GM19397 (cell line): ENCODE results near the gene SAG.

Experiments
- ATAC-seq: cut with Tn5 transposase; IDR thresholded peaks from one replicate; pipeline ENCODE4 v1.9.1; 2021; ENCODE audit warnings: mild to moderate bottlenecking, moderate library complexity; ENCODE audit not compliant: unreplicated experiment

Gene SAG

GRCh38 chr2:233307565-233307964 is at the start of gene SAG:
Gene SAG (plus strand): TSS chr2:233307816. CDS start chr2:233309190, 1,374 bp downstream.
- no peak for ATAC-seq

- ATAC-seq: no peak
These were observed 49.4 kb upstream of the SAG start for GRCh38 chr2:233258211-233258610.

DNA sequence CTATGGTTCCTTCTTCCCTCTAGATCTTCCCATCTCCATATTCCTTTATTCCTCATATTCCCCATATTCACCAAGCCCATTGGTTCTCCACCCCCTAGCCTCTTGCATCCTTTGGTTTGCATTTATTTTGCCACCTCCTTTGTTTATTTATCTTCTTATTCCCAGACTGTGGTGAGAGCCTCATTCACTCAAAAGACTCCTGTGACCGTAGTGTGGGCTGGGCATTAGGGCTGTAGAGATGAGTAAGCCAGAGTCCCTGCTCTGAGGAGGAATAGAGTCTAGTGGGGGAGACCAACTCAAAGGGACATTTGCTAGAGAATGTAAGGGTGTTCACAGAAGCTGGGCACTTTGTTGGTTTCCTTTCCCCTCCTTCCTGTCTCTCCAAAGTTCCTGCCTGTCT is 47.9 kb upstream of the SAG start:
- ATAC-seq: no peak

DNA sequence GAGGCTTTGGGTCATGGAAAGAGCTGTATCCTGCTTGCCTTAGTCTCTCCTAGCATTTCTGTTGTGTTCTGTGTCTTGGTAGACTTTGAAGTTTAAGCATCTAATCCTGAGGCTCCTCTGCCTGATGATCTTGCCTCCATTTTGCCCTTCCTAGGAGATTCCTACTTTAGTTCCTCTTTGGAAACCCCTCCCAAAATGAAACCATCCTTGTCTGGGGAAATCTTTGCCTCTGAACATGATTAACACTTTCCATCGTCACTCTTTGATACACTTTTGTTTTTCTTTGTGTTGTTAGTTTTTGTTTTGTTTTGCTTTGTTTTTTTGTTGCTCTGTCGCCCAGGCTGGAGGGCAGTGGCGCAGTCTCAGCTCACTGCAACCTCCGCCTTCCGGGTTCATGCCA is 47.0 kb upstream of the SAG start:
- ATAC-seq: no peak

DNA sequence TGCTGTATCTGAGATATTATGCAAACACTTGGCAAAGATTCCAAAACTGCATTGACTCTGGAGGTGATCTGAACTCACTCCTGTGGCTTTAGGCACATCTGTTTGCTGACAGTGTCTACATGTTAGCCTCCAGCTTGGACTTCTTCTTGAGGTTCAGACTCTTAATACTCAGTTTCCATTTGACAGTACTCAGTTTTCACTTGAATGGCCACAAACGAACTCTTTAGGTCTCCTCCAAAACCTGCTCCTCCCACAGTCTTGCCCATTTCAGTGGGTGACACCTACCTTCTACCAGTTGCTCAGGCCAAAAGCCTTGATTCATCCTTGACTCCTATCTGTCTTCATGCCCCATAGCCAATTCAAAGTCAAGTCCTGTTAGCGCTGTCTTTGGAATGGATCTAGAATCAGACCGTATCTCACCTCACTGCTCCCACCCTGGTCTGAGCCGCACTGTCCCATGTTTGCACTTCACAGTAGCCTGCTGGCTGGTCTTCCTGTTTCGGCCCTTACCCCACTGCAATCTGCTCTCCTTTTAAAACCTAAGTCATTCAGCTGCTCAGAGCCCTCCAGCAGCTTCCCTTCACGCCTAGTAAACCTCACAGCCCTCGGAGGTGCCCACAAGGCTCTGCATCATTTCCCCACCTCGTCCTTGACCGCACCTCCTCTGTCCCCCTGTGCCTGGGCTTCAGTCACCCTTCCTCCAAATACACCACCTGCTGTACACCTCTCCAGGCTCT is 45.6 kb upstream of the SAG start:
- ATAC-seq: no peak

DNA sequence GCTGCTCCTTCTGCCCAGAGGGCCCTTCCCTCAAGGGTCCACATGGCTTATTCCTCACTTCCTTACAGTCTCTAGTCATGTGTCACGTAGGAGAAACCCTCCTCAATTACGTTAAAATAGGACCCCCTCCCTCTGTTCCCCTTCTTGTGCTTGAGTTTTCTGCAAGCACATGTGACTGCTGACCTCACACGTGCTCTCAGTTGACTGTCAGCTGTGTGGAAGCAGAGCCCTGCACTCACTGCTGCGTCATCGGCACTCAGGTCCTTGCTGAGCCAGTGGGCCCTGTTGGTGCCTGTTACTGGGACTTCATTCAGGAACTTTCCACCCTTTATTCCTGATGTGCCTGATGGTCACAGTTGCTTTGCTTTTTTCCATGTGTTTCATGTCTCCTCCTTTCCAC is 45.1 kb upstream of the SAG start:
- no peak for ATAC-seq

GRCh38 chr2:233263045-233263570 is 44.5 kb upstream of the SAG start:
- no peak for ATAC-seq

GRCh38 chr2:233264667-233265066 is 42.9 kb upstream of the SAG start:
- no peak for ATAC-seq

- no peak for ATAC-seq
These were observed 41.7 kb upstream of the SAG start for GRCh38 chr2:233265899-233266431.

DNA sequence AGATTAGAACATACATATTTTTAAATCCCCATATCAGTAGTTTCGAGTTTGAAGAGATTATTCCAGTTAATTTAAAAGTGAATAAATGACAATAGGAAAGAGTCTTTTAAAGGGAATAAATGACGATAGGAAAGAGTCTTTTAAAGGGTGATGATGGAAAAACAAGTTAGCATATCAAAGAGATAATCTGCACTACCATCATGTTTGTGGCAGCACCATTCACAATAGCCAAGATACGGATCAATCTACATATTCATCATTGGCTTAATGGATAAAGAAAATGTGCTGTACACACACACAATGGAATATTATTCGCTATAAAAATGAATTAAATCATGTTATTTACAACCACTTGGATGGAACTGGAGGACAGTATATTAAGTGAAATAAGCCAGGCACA is 41.1 kb upstream of the SAG start:
- ATAC-seq: no peak

DNA sequence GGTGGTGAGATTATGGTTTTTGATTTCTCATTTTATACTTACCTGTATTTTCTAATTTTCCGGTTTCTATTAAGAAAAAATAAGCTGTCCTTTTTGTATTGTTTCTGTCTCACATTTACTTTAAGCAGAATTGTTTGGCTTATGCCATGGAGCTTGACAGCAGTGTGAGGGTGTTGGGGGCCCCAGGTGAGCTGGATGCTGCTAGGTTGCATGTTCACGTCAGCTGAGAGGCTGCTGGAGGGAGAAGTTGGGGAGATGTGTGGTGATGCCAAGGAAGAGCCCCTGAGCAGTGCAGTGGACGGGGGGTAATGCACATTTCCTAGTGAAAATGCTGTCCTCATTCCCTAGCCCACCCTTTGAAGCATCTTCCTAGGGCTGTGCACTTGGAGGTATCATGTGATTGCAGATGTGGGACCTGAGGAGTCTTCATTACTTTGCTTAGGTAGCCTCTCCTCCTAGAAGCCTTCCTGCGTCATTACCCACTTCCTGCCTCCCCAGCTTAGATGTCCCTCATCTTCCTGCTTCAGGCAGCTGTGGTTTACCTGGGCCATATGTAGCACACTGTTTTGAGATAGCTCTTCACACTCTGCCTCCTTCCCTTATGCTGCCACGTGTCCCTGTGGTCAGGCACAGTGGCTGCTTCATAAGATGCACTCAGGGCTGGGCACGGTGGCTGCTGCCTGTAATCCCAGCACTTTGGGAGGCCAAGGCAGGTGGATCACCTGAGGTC is 39.9 kb upstream of the SAG start:
- ATAC-seq: peak; percentile 83

GRCh38 chr2:233270366-233270765 is 37.2 kb upstream of the SAG start:
- ATAC-seq: no peak

DNA sequence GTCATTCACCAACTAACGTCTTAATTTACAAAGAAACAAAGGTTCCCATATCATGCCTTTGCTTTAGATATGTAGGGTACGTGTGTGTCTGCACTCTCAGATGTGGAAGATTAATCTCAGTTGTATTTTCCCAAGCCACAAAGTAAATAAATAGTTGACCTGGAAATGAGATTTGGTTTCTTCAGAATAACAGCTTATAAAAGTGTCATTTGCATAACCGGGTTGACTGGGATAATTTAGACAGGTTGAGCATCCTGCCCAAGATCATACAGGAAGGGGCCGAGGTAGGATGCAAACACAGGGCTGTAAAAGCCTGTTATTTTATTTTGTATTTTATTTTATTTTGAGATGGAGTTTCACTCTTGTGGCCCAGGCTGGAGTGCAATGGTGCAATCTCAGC is 36.7 kb upstream of the SAG start:
- no peak for ATAC-seq

GRCh38 chr2:233271693-233272092 is 35.9 kb upstream of the SAG start:
- no peak for ATAC-seq

DNA sequence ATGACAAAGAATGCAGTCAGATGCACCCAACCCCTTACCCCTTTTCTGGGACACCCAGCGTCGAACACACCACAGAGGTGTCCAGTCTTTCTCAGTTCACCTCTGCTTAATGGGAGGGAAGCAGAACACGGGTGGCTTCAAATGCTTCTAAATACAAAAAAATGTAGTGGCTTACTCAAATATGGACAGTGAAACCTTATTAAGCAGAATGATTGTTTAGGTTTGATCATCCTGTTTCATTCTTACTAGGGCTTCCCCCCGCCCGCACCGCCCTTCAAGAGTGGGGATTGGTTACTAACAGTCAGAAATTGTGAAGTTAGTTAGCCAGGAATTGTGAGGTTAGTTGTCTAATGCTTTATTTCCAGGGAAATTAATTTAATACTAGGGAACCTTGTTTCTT is 34.5 kb upstream of the SAG start:
- no peak for ATAC-seq

DNA sequence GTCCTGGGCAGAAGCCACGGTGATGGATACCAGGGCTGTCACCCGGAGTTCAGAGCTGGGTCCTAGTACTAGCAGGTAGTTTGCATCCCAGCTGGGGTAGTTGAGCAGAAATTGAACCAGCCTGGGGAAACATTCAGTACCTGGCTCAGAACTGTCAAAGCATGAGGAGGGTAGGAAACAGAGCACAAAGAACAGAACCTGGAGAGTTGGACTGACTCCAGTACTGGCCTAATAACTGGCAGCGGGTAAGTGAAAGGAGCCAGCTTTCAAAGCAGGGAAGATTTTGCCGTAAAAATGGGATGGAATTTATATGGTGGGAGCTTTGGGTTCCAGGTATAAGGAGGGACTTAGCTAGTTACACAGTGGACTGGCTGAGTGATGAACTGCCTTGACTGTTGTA is 32.4 kb upstream of the SAG start:
- ATAC-seq: no peak

- no peak for ATAC-seq
These were observed 28.7 kb upstream of the SAG start for GRCh38 chr2:233278921-233279320.

- no peak for ATAC-seq
These were observed 27.4 kb upstream of the SAG start for GRCh38 chr2:233280114-233280693.

DNA sequence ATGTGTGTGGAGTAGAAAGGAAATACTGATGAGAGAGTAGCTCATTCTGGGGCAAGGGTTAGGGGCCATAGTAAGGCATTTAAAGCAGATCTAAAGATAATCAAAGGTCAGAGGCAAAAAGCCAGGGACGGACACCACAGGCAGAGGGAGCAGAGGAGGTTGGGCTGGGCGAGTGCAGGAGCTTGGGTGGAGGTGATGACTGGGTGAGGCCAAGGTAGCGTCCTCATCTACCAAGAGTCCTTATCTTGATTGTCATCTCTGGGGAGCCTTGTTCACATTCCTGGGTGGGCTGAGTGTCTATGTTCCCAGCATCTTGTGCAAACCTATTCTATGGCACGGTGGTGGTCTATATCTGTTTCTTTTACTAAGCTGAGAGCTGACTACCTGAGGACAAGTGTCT is 26.1 kb upstream of the SAG start:
- no peak for ATAC-seq

GRCh38 chr2:233281992-233282603 is 25.5 kb upstream of the SAG start:
- ATAC-seq: no peak

GRCh38 chr2:233285921-233286320 is 21.7 kb upstream of the SAG start:
- ATAC-seq: no peak
